ENCODE results near the gene CDC42SE2.

CDC42SE2 gene

GRCh38 chr5:131296213-131296672, 32.4 kb downstream of the CDC42SE2 start:
- Histone ChIP-seq H3K9ac (ENCODE audit: low read length) (no peak overlapping the region), H3K27ac (ENCODE audit: low read depth, low read length) (no peak overlapping the region), H2AFZ (ENCODE audit: low read depth, low read length, severe bottlenecking) (no peak overlapping the region), H3K9me2 (replicated peaks; ENCODE audit: insufficient read depth, low read length) (no peaks in the 10 kb centered on the region), H3F3A (ENCODE audit: insufficient read depth) (no peaks in the 10 kb centered on the region; the same call in 1 of the 2 replicates), H4K20me1 (ENCODE audit: low read depth, low read length) (peaks cover 18% of the 10 kb centered on the region), H3K36me3 (ENCODE audit: low read length) (peaks cover 2% of the 10 kb centered on the region; the same call in 1 of the 2 replicates), H3K27me3 (ENCODE audit: low read length) (no peaks in the 10 kb centered on the region), H3K9me3 (ENCODE audit: insufficient read depth, low read length) (no peaks in the 10 kb centered on the region), H3K4me2 (ENCODE audit: low read depth, low read length, poor library complexity, severe bottlenecking) (no peak overlapping the region), H3K79me2 (ENCODE audit: insufficient read depth, low read length) (peaks cover 97% of the 10 kb centered on the region), H3K4me3 (ENCODE audit: insufficient read depth, low read length, poor library complexity, severe bottlenecking) (no peak overlapping the region)
- TF ChIP-seq EZH2phosphoT487 (conservative IDR thresholded peaks at IDR 0.05; ENCODE audit: low read length), result no peak
- TF ChIP-seq CTCF (IDR thresholded peaks at IDR 0.05; ENCODE audit: insufficient read depth, low read length, poor library complexity, severe bottlenecking), result no peak

- Histone ChIP-seq H3K79me2 (ENCODE audit: insufficient read depth, low read length) (peaks cover 96% of the 10 kb centered on the region), H2AFZ (ENCODE audit: low read depth, low read length, severe bottlenecking) (no peak overlapping the region), H3F3A (ENCODE audit: insufficient read depth) (no peaks in the 10 kb centered on the region; the same call in 1 of the 2 replicates), H3K9me3 (ENCODE audit: insufficient read depth, low read length) (no peaks in the 10 kb centered on the region), H3K4me2 (ENCODE audit: low read depth, low read length, poor library complexity, severe bottlenecking) (no peak overlapping the region), H3K4me3 (ENCODE audit: insufficient read depth, low read length, poor library complexity, severe bottlenecking) (no peak overlapping the region), H3K36me3 (ENCODE audit: low read length) (no peaks in the 10 kb centered on the region), H3K27ac (ENCODE audit: low read depth, low read length) (no peak overlapping the region), H3K9ac (ENCODE audit: low read length) (no peak overlapping the region), H3K27me3 (ENCODE audit: low read length) (no peaks in the 10 kb centered on the region), H4K20me1 (ENCODE audit: low read depth, low read length) (peaks cover 12% of the 10 kb centered on the region), H3K9me2 (replicated peaks; ENCODE audit: insufficient read depth, low read length) (no peaks in the 10 kb centered on the region)
- TF ChIP-seq CTCF (IDR thresholded peaks at IDR 0.05; ENCODE audit: insufficient read depth, low read length, poor library complexity, severe bottlenecking) (no peak), EZH2phosphoT487 (conservative IDR thresholded peaks at IDR 0.05; ENCODE audit: low read length) (no peak)
Measured at GRCh38 chr5:131297886-131298285, 34.0 kb downstream of the CDC42SE2 start.

DNA sequence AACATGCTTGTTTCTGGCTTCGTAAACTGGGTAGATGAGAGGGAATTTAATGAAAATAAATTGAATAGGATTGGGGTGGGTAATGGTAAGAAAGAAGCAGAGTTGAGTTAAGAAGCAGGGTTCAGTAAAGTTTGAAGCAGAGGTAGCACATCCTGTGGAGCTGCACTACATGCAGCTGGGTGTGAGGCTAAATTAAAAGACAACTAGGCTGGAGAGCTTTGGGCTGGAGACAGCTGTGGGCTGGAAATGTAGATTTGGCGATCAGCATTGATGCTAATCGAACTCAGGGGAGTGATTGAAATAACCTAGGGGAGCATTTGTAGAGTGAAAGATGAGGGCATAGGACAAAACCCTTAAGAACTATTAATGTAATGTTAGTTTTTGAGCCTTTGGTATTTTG, 35.6 kb downstream of the CDC42SE2 start:
- Histone ChIP-seq H3K27me3 (ENCODE audit: low read length) (no peaks in the 10 kb centered on the region), H3K36me3 (ENCODE audit: low read length) (0 out of 2 replicates have a peak, but pooled peaks cover 2% of the 10 kb centered on the region), H3K9me2 (replicated peaks; ENCODE audit: insufficient read depth, low read length) (no peaks in the 10 kb centered on the region), H3F3A (ENCODE audit: insufficient read depth) (no peaks in the 10 kb centered on the region; the same call in 1 of the 2 replicates), H4K20me1 (ENCODE audit: low read depth, low read length) (peaks cover 14% of the 10 kb centered on the region), H3K79me2 (ENCODE audit: insufficient read depth, low read length) (peaks cover 96% of the 10 kb centered on the region), H3K27ac (ENCODE audit: low read depth, low read length) (no peak overlapping the region), H2AFZ (ENCODE audit: low read depth, low read length, severe bottlenecking) (no peak overlapping the region), H3K4me2 (ENCODE audit: low read depth, low read length, poor library complexity, severe bottlenecking) (no peak overlapping the region), H3K9ac (ENCODE audit: low read length) (no peak overlapping the region), H3K9me3 (ENCODE audit: insufficient read depth, low read length) (no peaks in the 10 kb centered on the region), H3K4me3 (ENCODE audit: insufficient read depth, low read length, poor library complexity, severe bottlenecking) (no peak overlapping the region)
- TF ChIP-seq EZH2phosphoT487 (conservative IDR thresholded peaks at IDR 0.05; ENCODE audit: low read length), result no peak
- TF ChIP-seq CTCF (IDR thresholded peaks at IDR 0.05; ENCODE audit: insufficient read depth, low read length, poor library complexity, severe bottlenecking), result no peak
